ENCODE measurements around the gene CAPN14.

DNA sequence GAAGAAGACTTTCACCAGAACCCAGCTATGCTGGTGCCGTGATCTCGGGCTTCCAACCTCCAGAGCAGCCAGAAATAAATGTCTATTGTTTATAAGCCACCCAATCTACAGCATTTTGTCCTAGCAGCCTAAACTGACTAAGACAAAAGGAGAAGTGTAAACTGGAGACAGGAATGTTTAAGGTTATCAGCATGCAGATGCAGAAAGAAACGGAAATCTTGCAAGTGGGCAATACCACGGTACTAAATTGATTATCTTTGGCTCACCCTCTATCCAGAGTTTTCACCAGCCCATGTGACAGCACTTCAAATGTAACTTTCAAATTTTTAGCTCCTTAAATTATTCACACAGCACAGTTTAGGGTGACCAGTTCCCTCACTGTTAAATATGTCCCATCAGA is 5.7 kb upstream of the CAPN14 start:
- TF ChIP-seq REST (IDR thresholded peaks at IDR 0.05; ENCODE audit: insufficient read depth in 1 of 2, low read depth in 2 of 2, low read length in 1 of 2) (no peak), TCF7L2 (IDR thresholded peaks at IDR 0.05; ENCODE audit: low read depth, low read length) (no peak)
- TF ChIP-seq, protein P1, sequence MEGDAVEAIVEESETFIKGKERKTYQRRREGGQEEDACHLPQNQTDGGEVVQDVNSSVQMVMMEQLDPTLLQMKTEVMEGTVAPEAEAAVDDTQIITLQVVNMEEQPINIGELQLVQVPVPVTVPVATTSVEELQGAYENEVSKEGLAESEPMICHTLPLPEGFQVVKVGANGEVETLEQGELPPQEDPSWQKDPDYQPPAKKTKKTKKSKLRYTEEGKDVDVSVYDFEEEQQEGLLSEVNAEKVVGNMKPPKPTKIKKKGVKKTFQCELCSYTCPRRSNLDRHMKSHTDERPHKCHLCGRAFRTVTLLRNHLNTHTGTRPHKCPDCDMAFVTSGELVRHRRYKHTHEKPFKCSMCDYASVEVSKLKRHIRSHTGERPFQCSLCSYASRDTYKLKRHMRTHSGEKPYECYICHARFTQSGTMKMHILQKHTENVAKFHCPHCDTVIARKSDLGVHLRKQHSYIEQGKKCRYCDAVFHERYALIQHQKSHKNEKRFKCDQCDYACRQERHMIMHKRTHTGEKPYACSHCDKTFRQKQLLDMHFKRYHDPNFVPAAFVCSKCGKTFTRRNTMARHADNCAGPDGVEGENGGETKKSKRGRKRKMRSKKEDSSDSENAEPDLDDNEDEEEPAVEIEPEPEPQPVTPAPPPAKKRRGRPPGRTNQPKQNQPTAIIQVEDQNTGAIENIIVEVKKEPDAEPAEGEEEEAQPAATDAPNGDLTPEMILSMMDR (IDR thresholded peaks at IDR 0.05): no peak

Data from Panc1 (cell line).